Common myeloid progenitor, CD34-positive (primary cell): ENCODE measurements around the gene COX4I1.

Experiments used
- CTCF ChIA-PET: fragments of 350-600 bp; sonication (Branson Sonifier 250); formaldehyde crosslinking; loops from one replicate; lab custom pipeline; 2021; ENCODE audit warnings: antibody characterized with exemption; lab: Charles Lee
- POLR2A ChIA-PET: fragments of 350-600 bp; sonication (Branson Sonifier 250); formaldehyde crosslinking; loops from one replicate; lab custom pipeline; 2021; ENCODE audit warnings: antibody characterized with exemption; lab: Charles Lee
- DNase-seq, 3 donors: peaks; one replicate each; pipeline versions ENCODE4 v3.0.0 to v3.0.0-alpha.2; 2013
- H3K27ac ChIP-seq, 2 experiments: 1 replicate in 1 of 2; 2 replicates in 1 of 2; pipeline ENCODE4 v1.7.0; 2013; ENCODE audit warnings: inconsistent platforms in 2 of 2, low read length in 2 of 2, mild to moderate bottlenecking in 2 of 2, low read depth in 1 of 2, moderate library complexity in 1 of 2; ENCODE audit not compliant: severe bottlenecking in 2 of 2, insufficient read depth in 1 of 2, poor library complexity in 1 of 2
- H3K27me3 ChIP-seq, 5 experiments: replicated peaks in 2 of 5; 1 replicate in 3 of 5; 2 replicates in 2 of 5; pipeline versions ENCODE4 v1.6.1 to v1.7.0; 2013; ENCODE audit warnings: low read length in 4 of 5, mild to moderate bottlenecking in 2 of 5, moderate library complexity in 2 of 5, inconsistent platforms in 1 of 5; ENCODE audit not compliant: insufficient read depth in 5 of 5, control insufficient read depth in 4 of 5
- H3K36me3 ChIP-seq, 4 experiments: 1 replicate in 2 of 4; 2 replicates in 2 of 4; pipeline versions ENCODE4 v1.6.1 to v1.7.0; 2013; ENCODE audit warnings: low read length in 3 of 4, control low read depth in 1 of 4, mild to moderate bottlenecking in 1 of 4; ENCODE audit not compliant: control insufficient read depth in 4 of 4, insufficient read depth in 4 of 4
- H3K4me1 ChIP-seq, 4 experiments: 1 replicate in 3 of 4; 2 replicates in 1 of 4; pipeline versions ENCODE4 v1.6.1 to v1.7.1; 2013; ENCODE audit warnings: low read length in 3 of 4, mild to moderate bottlenecking in 3 of 4, control low read depth in 1 of 4, inconsistent platforms in 1 of 4, moderate library complexity in 1 of 4; ENCODE audit not compliant: control insufficient read depth in 4 of 4, insufficient read depth in 4 of 4; ENCODE audit errors: control extremely low read depth in 1 of 4
- H3K4me3 ChIP-seq, 7 experiments: 1 replicate in 4 of 7; 2 replicates in 3 of 7; pipeline versions ENCODE4 v1.5.1 to v1.7.0; 2013; ENCODE audit warnings: mild to moderate bottlenecking in 7 of 7, low read length in 6 of 7, moderate library complexity in 6 of 7, inconsistent platforms in 2 of 7, low read depth in 2 of 7, control low read depth in 1 of 7; ENCODE audit not compliant: insufficient read depth in 4 of 7, control insufficient read depth in 1 of 7; ENCODE audit errors: extremely low read depth in 1 of 7
- H3K9me3 ChIP-seq, 5 experiments: 1 replicate in 4 of 5; 2 replicates in 1 of 5; pipeline versions ENCODE4 v1.6.1 to v1.7.1; 2013; ENCODE audit warnings: low read length in 4 of 5, mild to moderate bottlenecking in 2 of 5, inconsistent platforms in 1 of 5, low read depth in 1 of 5, moderate library complexity in 1 of 5; ENCODE audit not compliant: control insufficient read depth in 4 of 5, insufficient read depth in 2 of 5; ENCODE audit errors: control extremely low read depth in 1 of 5
- WGBS: methylation state at CpG from one replicate; pipeline ENCODE4 v1.1.5; 2013; ENCODE audit not compliant: insufficient coverage; 5-methylcytosine and 5-hydroxymethylcytosine counted together

The COX4I1 gene

DNA sequence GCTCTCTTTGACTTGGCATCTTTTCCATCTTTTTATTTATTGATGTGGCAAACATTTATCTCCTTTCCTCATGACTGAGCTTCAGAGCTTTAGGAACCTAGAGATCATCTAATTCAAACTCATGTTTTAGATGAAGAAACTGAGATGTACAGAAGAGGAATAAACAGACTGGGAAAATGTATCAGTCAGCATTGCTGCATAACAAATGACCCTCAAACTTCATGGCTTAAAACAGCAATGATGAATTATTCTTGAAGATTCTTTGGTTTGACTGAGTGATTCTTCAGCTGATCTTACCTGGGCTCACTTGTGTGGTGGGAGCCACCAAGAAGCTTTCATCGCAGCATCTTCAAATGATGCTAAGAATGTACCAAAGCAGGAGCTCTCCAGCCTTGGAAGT lies 55.4 kb downstream of the COX4I1 start:
- DNase-seq, result no peak
- Histone ChIP-seq H3K36me3 (no peaks in the 10 kb centered on the region), H3K4me1 (peaks cover 0 to 27% (median 7%) of the 10 kb centered on the region in 4 experiments), H3K27me3 (peaks cover 0 to 15% (median 3%) of the 10 kb centered on the region in 5 experiments), H3K4me3 (no peak overlapping the region), H3K9me3 (no peaks in the 10 kb centered on the region), H3K27ac (no peak overlapping the region)
- ChIA-PET CTCF (interaction anchor here (2.3 kb wide), 1 partner anchor 34 kb away, joined by 10 read pairs; no protein-coding TSS in a partner anchor), POLR2A (interaction anchor here (0.7 kb wide), 1 partner anchor 658 kb away, joined by 4 read pairs; no protein-coding TSS in a partner anchor)
- WGBS, result no CpG with 5 or more reads among the region's 1 CpG

GRCh38 chr16:85856079-85856478 lies 56.6 kb downstream of the COX4I1 start:
- peaks cover 0 to 15% (median 5%) of the 10 kb centered on the region in 5 experiments for H3K27me3 ChIP-seq

GRCh38 chr16:85856585-85856984 lies 57.1 kb downstream of the COX4I1 start:
- no peaks in the 10 kb centered on the region for H3K36me3 ChIP-seq
- 91% methylated on average over 1 of the region's 5 CpGs for WGBS
- no peaks in the 10 kb centered on the region for H3K9me3 ChIP-seq
- CTCF ChIA-PET, result no interaction called here
- no peak overlapping the region for H3K27ac ChIP-seq
- no peak overlapping the region for H3K4me3 ChIP-seq
- peaks cover 0 to 15% (median 5%) of the 10 kb centered on the region in 5 experiments for H3K27me3 ChIP-seq
- POLR2A ChIA-PET, result no interaction called here
- H3K4me1 ChIP-seq, result peaks cover 0 to 28% (median 7%) of the 10 kb centered on the region in 4 experiments
- no peak for DNase-seq

More at GRCh38 chr16:85856079-85856478, 56.6 kb downstream of the COX4I1 start:
- ChIA-PET CTCF (interaction anchor here (0.7 kb wide), 1 partner anchor 140 kb away, joined by 3 read pairs; no protein-coding TSS in a partner anchor), POLR2A (no interaction called here)
- no peak for DNase-seq
- Histone ChIP-seq H3K9me3 (no peaks in the 10 kb centered on the region), H3K36me3 (no peaks in the 10 kb centered on the region), H3K4me3 (no peak overlapping the region), H3K4me1 (peaks cover 0 to 28% (median 7%) of the 10 kb centered on the region in 4 experiments), H3K27ac (no peak overlapping the region)
- WGBS, result 83% methylated on average over 6 of the region's 6 CpGs
